Smooth muscle cell of the brain vasculature (primary cell): ENCODE data around the gene FGFBP2.

Experiments
- DNase-seq: peaks from one replicate; pipeline ENCODE4 v3.0.0-alpha.2; 2012; ENCODE audit warnings: low read depth, low spot score

FGFBP2 gene

GRCh38 chr4:15963001-15963451 lies at the start of gene FGFBP2:
TSS of gene FGFBP2 (minus strand) at chr4:15963175. CDS start at chr4:15963129, 46 bp downstream.
- DNase-seq, result peak; percentile 12

GRCh38 chr4:16011173-16011572 lies 48.2 kb upstream of the FGFBP2 start:
- DNase-seq, result no peak

- DNase-seq, result no peak
Observed at GRCh38 chr4:16009153-16009552, 46.2 kb upstream of the FGFBP2 start.

GRCh38 chr4:16007471-16008095 lies 44.6 kb upstream of the FGFBP2 start:
- no peak for DNase-seq

GRCh38 chr4:16006771-16007446 lies 43.9 kb upstream of the FGFBP2 start:
- no peak for DNase-seq

GRCh38 chr4:16005676-16006075 lies 42.7 kb upstream of the FGFBP2 start:
- no peak for DNase-seq

- peak; percentile 21 for DNase-seq
Observed at GRCh38 chr4:16001484-16001858, 38.5 kb upstream of the FGFBP2 start.

- DNase-seq, result no peak
Observed at GRCh38 chr4:16000708-16001483, 37.9 kb upstream of the FGFBP2 start.

GRCh38 chr4:15996773-15997172 lies 33.8 kb upstream of the FGFBP2 start:
- DNase-seq, result no peak

- DNase-seq, result no peak
Observed at GRCh38 chr4:15995826-15996225, 32.9 kb upstream of the FGFBP2 start.

GRCh38 chr4:15992167-15992485 lies 29.2 kb upstream of the FGFBP2 start:
- no peak for DNase-seq

- no peak for DNase-seq
Observed at GRCh38 chr4:15990570-15991285, 27.8 kb upstream of the FGFBP2 start.

GRCh38 chr4:15989424-15989823 lies 26.4 kb upstream of the FGFBP2 start:
- DNase-seq, result no peak

- no peak for DNase-seq
Observed at GRCh38 chr4:15988222-15988621, 25.2 kb upstream of the FGFBP2 start.

GRCh38 chr4:15986907-15987306 lies 23.9 kb upstream of the FGFBP2 start:
- no peak for DNase-seq

GRCh38 chr4:15983610-15984009 lies 20.6 kb upstream of the FGFBP2 start:
- DNase-seq, result no peak

GRCh38 chr4:15982842-15983524 lies 20.0 kb upstream of the FGFBP2 start:
- DNase-seq, result no peak

- DNase-seq, result no peak
Observed at GRCh38 chr4:15976456-15977447, 13.8 kb upstream of the FGFBP2 start.

GRCh38 chr4:15971068-15971801 lies 8.3 kb upstream of the FGFBP2 start:
- DNase-seq, result no peak
